Astrocyte of the spinal cord (primary cell): ENCODE results near the gene COX10.

ENCODE experiments used
- DNase-seq: peaks from one replicate; pipeline ENCODE4 v3.0.0; 2011; ENCODE audit warnings: low read depth, low spot score
- H3K4me3 ChIP-seq: 2 replicates; pipeline ENCODE4 v1.5.1; 2011; ENCODE audit warnings: low read depth, mild to moderate bottlenecking, low read length, moderate library complexity
- CTCF ChIP-seq: IDR thresholded peaks from 2 replicates; pipeline ENCODE4 v1.5.1; 2012; ENCODE audit warnings: low read depth, mild to moderate bottlenecking, low read length, inconsistent platforms
- in situ Hi-C: cut with HindIII; loops from 2 replicates; pipeline ENCODE4 v1.10.0; 2017; ENCODE audit warnings: low sequenced_read_pairs

COX10 gene

GRCh38 chr17:14245002-14245401 lies 175.7 kb downstream of the COX10 start:
- no peak for TF ChIP-seq CTCF
- in situ Hi-C loops = no loop called here
- DNase-seq = no peak
- H3K4me3 ChIP-seq = no peak overlapping the region

GRCh38 chr17:14245629-14246028 lies 176.3 kb downstream of the COX10 start:
- DNase-seq = no peak
- no peak overlapping the region for H3K4me3 ChIP-seq
- in situ Hi-C loops = no loop called here
- no peak for TF ChIP-seq CTCF
